GM21367 (cell line): Measurements from ENCODE around the gene CREB1.
"Not testable (repeated sequence)": the region's sequence is repeated elsewhere in the genome, so short reads cannot be mapped to it uniquely, and the experiment has no call there.

Experiments
- ATAC-seq: cut with Tn5 transposase; IDR thresholded peaks from one replicate; pipeline ENCODE4 v1.9.1; 2021; ENCODE audit not compliant: unreplicated experiment

The CREB1 gene

DNA sequence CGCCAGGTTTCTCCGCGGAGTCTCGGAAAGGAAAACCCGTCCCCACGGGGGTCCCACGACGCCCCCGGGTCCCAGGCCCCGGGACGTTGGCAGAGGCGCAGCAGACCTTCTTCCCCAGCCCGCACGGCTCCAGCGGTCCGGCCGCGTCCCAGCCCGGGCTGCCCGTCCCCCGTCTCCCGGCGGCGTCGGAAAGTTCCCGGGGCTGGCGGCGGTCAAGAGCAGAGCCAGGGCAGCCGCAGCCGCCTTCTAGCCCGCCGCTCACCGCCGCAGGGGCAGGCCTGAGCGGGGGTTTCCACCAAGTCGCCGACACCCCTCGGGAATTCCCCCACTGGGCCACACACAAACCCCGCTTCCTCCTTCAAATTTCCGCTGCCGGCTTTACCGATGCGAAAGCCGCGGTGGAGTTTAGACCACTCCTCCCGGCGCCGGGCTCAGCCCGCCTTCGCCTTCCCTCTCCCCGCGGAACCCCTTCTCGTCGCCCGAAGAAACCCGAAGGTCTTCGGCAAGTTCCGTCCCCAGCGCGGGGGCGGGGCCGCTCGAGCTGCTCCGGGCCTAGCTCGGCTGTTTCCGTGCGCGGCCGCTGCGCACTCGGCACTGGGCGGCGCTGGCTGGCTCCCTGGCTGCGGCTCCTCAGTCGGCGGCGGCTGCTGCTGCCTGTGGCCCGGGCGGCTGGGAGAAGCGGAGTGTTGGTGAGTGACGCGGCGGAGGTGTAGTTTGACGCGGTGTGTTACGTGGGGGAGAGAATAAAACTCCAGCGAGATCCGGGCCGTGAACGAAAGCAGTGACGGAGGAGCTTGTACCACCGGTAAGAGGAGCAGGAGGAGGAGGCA lies at the start of gene CREB1:
Gene CREB1 (plus strand): TSS at position 633 of the 830 bp plus-strand sequence. CDS start 25,674 bp downstream, outside the sequence.
- peak; percentile 82 for ATAC-seq

DNA sequence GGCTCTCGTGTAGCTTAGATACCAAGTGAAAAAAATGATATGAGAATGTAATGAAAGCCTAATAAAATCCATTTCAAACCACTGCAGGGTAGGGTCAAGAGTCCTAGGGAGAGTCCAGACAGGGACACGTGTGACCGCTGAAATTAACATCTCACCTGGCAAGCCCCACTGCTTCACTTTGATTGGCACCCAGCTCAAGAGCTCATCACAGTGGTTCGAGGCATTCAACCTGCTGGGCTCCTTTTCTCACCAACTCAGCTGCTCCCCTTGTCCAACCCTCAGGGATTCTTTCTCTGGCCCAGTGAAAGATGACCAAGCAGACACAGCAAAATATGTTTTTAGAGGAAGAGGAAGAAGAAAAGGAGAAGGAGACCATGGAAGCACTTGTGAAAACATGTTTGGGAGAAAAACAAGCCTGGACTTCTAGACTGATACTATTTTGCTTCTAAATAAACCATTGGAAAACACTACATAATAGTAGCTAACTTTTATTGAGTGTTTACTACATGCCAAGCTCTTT lies 49.2 kb upstream of the CREB1 start:
- ATAC-seq = no peak

DNA sequence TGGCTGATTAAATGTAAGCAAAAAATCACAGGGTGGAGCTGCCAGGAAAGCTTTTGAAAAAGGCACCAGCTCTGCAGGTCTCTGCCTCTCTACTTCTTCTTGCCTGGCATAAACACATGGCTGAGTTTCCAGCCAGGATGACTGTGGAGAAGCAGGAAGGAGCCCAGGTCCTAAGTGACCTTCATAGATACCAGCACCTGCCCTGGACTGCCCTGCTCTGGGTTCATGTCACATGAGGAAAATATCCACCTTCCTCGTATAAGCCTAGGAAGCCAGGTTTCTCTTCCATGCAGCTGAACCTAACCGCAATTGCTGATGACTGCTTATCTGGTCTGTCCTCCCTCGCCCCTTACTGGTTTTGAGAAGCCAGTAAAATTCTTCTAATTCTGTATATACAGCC lies 47.8 kb upstream of the CREB1 start:
- ATAC-seq = no peak

DNA sequence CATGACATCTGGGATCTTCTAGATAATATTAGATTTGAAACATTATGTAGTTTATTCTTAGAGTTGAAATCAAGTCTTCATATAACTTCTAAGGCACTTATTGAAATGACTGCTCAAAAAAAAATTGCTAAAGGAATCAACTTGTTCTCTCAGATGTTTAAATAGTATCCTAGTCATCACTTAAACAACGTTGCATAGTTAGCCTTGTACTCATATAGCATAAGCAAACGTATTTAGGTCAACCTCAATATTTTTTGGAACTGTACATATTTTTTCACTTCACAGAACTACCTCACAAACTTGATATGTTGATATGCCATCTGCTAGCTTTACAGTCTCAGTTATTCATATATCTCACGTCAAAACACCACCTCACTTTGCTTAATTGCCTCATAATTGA lies 47.1 kb upstream of the CREB1 start:
- ATAC-seq = no peak

DNA sequence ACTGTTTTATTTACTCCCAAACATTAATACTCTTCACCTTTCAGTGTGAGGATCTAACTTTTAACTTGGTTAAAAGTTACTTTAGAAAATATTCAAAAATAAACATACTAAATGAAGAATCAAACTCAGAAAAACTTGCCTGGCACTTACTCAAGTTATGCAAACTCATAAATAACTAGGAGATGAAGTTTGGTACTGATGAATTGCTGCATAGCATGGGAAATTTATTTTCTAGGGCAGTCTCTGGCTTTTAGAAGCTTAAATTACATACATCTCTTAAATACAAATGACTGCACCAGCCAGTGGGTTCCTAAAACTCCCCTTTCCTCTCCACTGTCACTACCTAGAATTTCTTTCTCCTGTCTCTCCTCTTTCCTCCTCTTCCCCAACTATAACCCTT lies 46.7 kb upstream of the CREB1 start:
- no peak for ATAC-seq

DNA sequence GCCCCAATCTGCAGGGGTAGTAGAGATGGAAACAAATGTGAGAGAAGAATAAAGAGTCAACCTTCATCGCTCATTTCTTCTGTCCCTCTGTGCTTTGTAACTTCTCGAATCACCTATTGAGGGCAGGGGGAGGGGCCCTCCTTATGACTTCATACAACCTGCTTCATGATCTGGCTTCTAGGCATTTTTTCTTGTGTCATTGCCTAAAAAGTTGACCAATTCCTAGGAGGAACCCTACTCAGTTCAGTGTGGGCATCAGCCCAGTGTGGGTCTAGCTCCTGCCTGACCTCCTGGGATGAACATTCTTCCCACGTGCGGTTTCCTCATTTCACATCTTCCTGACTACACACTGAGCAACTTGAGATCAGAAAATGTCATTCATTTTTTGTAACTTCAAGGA lies 46.3 kb upstream of the CREB1 start:
- ATAC-seq = no peak

DNA sequence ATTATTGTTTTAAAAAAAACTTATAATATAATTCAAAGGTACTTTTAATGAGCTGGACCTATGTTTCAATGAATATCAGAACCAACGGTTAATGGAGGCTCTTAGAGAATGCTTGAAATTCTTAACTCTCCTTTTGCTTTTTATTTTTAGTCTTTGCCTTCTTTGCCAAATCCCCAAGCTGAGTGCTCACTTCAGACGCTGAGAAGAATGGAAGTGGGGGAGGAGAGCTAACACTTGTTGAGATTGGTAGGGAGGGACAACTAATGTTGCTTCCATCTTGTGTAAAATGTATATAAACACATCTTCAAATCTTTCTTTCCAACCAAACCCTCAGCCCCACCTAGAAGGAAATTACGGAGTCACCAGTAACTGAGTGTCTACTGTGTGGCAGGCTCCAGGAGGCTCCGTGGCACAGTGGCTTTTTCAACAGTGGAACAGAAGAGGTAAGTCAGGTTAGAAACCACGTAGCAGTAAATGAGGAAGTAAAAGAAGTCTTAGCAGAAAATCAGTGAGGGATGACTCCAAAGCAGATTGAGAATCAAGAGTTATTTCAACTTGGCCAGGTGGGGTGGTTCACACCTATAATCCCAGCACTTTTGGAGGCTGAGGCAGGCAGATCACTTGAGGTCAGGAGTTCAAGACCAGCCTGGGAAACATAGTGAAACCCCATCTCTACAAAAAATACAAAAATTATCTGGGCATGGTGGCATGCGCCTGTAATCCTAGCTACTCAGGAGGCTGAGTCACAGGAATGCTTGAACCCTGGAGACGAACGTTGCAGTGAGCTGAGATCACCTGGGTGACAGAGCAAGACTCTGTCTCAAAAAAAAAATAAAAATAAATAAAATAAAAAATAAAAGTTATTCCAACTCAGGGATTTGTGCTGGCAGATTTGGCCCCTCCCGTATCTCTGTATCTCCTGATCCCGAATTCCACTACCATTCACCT lies 45.0 kb upstream of the CREB1 start:
- peak; percentile 73 for ATAC-seq

DNA sequence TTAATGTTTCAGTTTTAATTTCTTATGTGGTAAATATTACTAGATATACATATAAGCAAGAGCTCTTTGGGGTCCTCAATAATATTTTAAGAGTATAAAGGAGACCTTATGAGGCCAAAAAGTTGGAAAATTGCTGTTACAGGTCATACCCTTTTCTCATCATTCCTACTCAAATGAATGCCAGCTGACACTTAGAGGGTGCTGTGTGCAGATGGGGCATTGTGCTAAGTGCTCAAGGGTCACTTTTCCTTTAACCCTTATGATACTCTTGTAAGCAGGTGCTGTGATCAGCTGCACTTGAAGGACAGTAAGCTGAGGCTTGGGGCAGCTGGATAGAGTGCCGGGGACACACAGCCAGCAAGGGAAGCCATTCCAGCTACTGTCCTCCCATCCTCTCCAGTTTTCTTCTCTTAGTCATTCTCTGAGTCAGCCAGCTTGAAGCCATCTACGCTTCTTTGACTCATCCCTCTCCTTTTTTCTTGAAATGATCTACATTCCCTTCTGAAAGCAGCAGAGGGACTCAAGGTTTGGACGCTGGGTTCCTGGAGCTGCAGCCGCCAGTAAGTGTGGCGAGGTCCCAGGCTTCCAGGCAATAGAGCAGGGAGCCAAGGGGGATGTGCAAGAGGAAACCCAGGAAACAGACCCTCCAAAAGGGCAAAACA lies 42.0 kb upstream of the CREB1 start:
- no peak for ATAC-seq

DNA sequence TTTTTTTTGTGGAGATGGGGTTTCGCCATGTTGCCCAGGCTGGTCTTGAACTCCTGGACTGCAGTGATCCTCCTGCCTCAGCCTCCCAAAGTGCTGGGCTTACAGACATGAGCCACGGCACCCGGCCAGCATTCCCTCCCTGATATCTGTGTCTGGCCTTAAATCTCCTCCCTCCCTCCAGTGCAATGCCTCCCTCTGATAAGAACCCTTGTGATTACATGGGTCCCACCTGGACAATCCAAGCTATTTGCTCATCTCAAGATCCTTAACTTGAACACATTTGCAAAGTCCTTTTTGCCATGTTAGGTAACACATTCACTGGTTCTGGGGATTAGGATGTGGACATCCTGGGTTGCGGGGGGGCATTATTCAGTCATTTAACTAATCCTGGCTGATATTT lies 40.5 kb upstream of the CREB1 start:
- no peak for ATAC-seq

DNA sequence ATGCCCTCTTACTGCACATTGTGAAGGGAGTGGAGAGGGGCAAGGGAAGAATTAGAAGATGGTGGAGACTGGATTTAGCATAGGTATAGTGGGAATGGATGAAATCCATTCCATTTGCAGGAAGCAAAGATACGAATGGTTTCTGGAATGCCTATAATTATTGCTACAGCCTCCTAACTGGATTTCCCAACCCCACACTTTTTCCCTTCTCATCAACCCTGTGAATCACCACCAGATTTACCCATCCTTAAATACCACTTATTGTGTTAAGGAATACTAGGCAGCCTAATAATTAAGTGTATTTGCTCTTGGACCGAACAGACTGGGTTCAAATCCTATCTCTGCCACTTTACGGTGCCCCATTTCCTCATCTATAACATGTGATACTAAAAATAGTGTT lies 39.3 kb upstream of the CREB1 start:
- no peak for ATAC-seq

DNA sequence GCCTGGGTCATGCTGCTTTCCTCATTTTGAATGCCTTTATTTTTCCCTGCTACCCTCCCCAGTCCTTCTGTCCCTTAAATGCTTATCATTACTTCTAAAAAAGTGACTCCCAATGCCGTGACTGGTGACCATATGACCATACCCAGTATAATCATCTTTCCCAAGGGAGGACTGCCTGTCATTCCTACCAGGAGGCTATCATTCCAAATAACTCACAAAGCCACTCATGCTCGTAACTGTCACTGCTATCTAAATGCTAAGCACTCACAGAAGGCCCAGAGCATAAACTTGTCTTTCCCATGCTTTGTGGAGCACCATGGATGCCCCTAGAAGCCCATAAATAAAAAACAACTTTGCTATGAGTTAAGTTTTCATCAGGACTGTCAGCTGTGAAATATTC lies 38.7 kb upstream of the CREB1 start:
- no peak for ATAC-seq

DNA sequence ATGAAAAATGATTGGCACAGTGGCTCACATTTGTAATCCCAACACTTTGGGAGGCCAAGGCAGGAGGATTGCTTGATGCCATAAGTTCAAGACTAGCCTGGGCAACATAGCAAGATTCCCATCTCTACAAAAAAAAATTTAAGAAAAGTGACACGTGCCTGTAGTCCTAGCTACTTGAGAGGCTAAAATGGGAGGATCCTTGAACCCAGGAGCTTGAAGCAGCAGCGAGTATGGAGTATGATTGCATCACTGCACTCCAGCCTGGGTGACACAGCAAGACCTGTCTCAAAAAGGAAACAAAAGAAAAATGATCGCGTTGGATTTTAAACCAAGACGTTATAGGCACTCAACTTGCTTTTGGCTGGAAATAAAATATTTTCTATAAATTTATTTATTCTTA lies 37.8 kb upstream of the CREB1 start:
- no peak for ATAC-seq

DNA sequence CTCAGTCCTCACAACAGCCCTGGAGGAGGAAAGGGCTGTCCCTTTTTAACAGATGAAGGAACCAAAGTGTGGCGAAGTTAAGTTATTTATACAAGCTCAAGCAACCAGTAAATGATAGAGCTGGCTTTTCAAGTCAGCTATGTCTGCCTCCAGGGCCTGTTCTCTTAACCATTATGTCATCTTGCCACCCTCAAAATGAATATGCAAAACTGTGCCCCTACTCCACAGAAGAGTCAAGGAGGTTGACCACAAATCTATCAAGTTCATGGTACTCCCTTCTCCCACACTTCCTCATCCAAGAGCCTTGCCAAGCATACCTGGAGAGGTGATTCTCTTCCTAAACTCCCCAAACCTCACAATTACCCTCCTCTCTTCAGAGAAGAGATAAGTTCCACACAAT lies 37.3 kb upstream of the CREB1 start:
- ATAC-seq = no peak

DNA sequence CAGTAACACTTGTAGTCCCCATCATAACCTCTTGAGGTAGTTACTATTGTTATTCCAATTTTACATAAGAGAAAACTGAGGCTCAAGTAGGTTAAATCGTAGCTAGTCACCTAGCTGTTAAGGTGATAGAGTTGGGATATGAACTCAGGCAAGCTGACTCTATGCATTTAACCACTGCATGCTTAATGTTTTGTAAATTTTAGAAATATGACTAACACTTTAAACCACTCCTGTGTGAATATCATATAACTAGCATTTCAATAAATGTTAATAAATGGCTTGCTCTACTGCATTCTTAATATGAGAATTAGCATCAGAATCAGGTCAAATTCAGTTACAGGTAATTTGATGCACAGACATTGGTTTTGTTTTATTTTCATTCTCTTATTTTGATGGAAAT lies 35.6 kb upstream of the CREB1 start:
- ATAC-seq = no peak

DNA sequence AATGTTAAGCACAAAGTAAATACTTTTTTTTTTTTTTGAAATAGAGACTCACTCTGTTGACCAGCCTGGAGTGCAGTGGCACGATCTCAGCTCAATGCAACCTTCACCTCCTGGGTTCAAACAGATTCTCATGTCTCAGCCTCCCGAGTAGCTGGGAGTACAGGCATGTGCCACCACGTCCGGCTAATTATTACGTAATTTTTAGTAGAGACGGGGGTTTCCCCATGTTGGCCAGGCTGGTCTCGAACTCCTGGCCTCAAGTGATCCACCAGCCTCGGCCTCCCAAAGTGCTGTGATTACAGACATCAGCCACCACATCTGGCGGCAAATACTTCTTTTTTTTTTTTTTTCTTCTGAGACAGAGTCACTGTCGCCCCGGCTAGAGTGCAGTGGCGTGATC lies 32.8 kb upstream of the CREB1 start:
- not testable (repeated sequence) for ATAC-seq

DNA sequence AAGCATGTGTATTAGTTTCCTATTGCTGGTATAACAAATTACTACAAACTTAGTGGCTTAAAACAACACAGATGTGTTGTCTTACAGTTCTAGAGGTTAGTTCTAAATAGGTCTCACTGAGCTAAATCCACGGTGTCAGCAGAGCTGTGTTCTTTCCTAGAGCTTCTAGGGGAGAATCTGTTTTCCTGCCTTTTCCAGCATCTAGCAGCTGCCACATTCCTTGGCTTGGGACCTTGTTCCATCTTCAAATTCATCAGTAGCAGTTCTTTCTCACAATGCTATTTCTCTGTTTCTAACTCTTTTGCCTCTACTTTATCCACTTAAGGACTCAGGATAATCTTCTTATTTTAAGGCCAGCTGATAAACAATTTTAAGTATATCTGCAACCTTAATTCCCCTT lies 32.2 kb upstream of the CREB1 start:
- ATAC-seq = no peak

DNA sequence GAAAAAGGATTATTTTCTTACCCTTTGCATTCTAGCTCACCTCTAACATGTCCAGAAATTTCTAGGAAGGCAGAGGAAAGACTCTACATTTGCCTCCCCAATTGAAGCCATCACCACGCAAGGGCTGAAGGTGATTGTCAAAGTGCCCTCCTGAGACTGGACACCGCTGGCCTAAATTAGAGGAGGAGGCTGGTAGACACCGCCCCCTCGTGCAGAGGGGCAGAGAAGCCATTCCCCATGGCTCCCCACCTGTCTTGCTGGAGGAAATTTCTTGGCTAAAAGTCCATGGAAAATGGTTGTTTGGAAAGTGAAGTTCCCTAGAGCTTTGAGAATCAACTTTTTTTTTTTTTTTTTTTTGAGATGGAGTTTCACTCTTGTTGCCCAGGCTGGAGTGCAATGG lies 31.3 kb upstream of the CREB1 start:
- no peak for ATAC-seq

DNA sequence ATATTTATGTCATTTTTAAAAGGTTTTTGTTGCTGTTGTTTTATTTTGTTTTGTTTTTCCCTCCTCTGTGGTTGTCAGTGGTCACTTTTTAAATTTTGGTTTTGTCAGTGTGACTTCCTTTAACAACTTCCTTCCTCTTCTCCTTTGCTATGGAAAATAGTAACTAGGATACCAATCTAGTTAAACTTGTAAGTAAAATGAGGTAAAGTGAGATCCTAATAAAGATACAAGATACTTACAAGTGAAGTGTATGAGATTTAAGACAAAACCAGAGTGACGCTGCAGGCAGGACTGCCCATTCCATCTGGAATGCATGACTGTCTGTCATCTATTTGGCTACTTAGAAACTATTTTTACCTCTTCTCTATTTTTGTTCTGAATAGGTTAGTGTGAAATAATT lies 30.6 kb upstream of the CREB1 start:
- no peak for ATAC-seq

DNA sequence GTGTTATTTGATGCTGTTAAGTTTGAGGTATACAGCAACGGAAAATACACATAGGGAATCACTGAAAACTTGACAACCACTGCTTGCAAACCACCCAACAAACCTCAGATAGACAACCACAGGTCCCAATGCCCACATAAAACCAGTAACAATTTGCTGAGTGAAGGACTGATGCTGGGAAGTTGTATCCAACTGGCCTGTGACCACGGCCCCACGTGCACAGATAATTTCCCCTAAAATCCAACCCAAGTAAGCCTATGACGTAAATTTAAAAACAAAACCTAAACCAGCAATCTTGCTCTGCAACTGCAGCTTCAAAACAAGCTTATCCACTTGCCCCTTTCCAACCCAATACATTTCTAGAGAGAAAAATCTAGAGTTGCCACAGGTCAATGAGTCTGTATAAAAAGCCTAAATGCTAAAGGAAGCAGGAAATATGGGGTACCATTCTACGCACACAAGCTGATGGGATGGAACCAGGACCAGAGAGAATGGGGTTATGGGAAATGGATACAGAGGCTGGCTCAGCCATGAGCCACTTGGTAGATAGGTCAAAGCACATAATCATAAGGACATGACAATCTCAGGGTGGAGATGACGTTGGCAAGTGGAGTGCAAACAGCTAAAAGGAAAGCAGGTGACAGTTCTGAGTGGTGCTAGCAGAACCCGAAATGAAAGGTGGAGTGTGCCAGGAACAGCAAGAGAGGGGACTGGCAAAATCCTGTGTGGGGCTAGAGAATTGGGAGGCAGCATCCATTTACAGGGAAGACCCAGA lies 27.8 kb upstream of the CREB1 start:
- ATAC-seq = no peak

DNA sequence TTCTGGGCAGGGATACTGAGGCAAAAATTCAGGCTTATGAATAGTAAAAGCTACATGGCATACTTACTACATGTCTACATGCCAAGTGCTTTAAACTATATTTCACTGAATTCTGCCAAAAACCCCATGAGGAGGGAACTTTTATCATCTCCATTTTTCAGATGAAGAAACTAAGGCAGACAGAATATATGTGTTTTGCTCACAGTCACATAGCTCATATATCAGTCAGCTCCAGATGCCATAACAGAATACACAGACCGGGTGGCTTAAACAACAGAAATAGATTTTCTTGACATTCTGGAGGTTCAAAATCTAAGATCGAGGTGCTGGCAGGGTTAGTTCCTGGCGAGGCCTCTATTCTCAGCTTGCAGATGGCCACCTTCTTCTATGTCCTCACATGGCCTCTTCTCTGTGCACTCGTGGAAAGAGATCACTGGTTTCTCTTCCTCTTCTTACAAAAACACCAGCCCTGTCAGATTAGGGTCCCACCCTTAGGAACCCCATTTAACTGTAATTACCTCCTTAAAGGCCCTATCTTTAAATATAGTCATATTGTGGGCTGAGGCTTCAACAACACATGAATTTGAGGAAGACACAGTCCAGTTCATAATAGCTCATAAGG lies 27.1 kb upstream of the CREB1 start:
- peak; percentile 46 for ATAC-seq
